H9 (cell line): ENCODE measurements around the gene ARL17B. TPM values are rescaled to one million over a fixed set of nuclear protein-coding genes. Genes with fewer than 3 reads are reported as not detected.
"Not testable (repeated sequence)": the region's sequence is repeated elsewhere in the genome, so short reads cannot be mapped to it uniquely, and the experiment has no call there.

ENCODE experiments used
- DNase-seq: peaks from one replicate; pipeline ENCODE4 v3.0.0-alpha.2; 2017
- H2AFZ ChIP-seq: one replicate; pipeline ENCODE4 v1.6.1; 2013; ENCODE audit warnings: mild to moderate bottlenecking, low read length, control low read depth, moderate library complexity
- H2AK5ac ChIP-seq: 2 replicates; pipeline ENCODE4 v1.6.1; 2013; ENCODE audit warnings: low read length, control low read depth, mixed read lengths; ENCODE audit not compliant: insufficient read length
- H2BK120ac ChIP-seq: one replicate; pipeline ENCODE4 v1.6.1; 2013; ENCODE audit warnings: low read depth, mild to moderate bottlenecking, low read length, control low read depth, inconsistent platforms; ENCODE audit not compliant: poor library complexity, severe bottlenecking
- H2BK12ac ChIP-seq: 2 replicates; pipeline ENCODE4 v1.6.1; 2013; ENCODE audit warnings: low read length, control low read depth, mixed read lengths, low read depth; ENCODE audit not compliant: insufficient read length
- H2BK15ac ChIP-seq: 2 replicates; pipeline ENCODE4 v1.6.1; 2013; ENCODE audit warnings: low read depth, low read length, control low read depth
- H2BK20ac ChIP-seq: one replicate; pipeline ENCODE4 v1.6.1; 2013; ENCODE audit warnings: low read depth, mild to moderate bottlenecking, low read length, control low read depth, inconsistent platforms; ENCODE audit not compliant: poor library complexity, severe bottlenecking
- H2BK5ac ChIP-seq: 2 replicates; pipeline ENCODE4 v1.6.1; 2013; ENCODE audit warnings: low read length, control low read depth, mixed read lengths; ENCODE audit not compliant: insufficient read length
- H3K14ac ChIP-seq: 2 replicates; pipeline ENCODE4 v1.6.1; 2013; ENCODE audit warnings: low read length, control low read depth; ENCODE audit not compliant: insufficient read depth
- H3K18ac ChIP-seq: 2 replicates; pipeline ENCODE4 v1.6.1; 2013; ENCODE audit warnings: low read depth, mild to moderate bottlenecking, mixed read lengths, low read length, control low read depth; ENCODE audit not compliant: insufficient read length
- H3K23ac ChIP-seq: 2 replicates; pipeline ENCODE4 v1.6.1; 2013; ENCODE audit warnings: low read length, control low read depth, mixed read lengths, low read depth; ENCODE audit not compliant: insufficient read length
- H3K23me2 ChIP-seq: 2 replicates; pipeline ENCODE4 v1.6.1; 2013; ENCODE audit warnings: low read depth, mild to moderate bottlenecking, mixed read lengths, low read length, control low read depth; ENCODE audit not compliant: insufficient read length, poor library complexity, severe bottlenecking
- H3K27ac ChIP-seq: 2 replicates; pipeline ENCODE4 v1.5.1; 2013; ENCODE audit warnings: low read length, control low read depth, mixed read lengths, low read depth; ENCODE audit not compliant: insufficient read length
- H3K27me3 ChIP-seq: 2 replicates; pipeline ENCODE4 v1.6.1; 2013; ENCODE audit warnings: low read length, control low read depth, inconsistent platforms; ENCODE audit not compliant: insufficient read depth
- H3K4ac ChIP-seq: 2 replicates; pipeline ENCODE4 v1.6.1; 2013; ENCODE audit warnings: low read depth, mild to moderate bottlenecking, control low read depth, inconsistent platforms, low read length, moderate library complexity
- H3K4me1 ChIP-seq: 2 replicates; pipeline ENCODE4 v1.6.1; 2013; ENCODE audit warnings: low read length, control low read depth, inconsistent platforms; ENCODE audit not compliant: insufficient read depth
- H3K4me2 ChIP-seq: 2 replicates; pipeline ENCODE4 v1.6.1; 2013; ENCODE audit warnings: low read length, control low read depth, mixed read lengths; ENCODE audit not compliant: insufficient read length, insufficient read depth
- H3K56ac ChIP-seq: 2 replicates; pipeline ENCODE4 v1.6.1; 2013; ENCODE audit warnings: low read depth, mild to moderate bottlenecking, mixed read lengths, low read length, control low read depth; ENCODE audit not compliant: insufficient read length
- H3K79me1 ChIP-seq: 2 replicates; pipeline ENCODE4 v1.6.1; 2013; ENCODE audit warnings: low read depth, mild to moderate bottlenecking, moderate library complexity, low read length, control low read depth, inconsistent platforms; ENCODE audit not compliant: insufficient read depth, poor library complexity, severe bottlenecking
- H3K79me2 ChIP-seq: 2 replicates; pipeline ENCODE4 v1.6.1; 2013; ENCODE audit warnings: low read length, control low read depth, inconsistent platforms; ENCODE audit not compliant: insufficient read depth
- H3K9ac ChIP-seq: 2 replicates; pipeline ENCODE4 v1.6.1; 2013; ENCODE audit warnings: low read length, control low read depth, mixed read lengths; ENCODE audit not compliant: insufficient read length; ENCODE audit errors: extremely low read depth
- H3K9me3 ChIP-seq: one replicate; pipeline ENCODE4 v1.6.1; 2013; ENCODE audit warnings: low read depth, low read length, inconsistent platforms; ENCODE audit not compliant: control insufficient read depth
- H3T11ph ChIP-seq: one replicate; pipeline ENCODE4 v1.6.1; 2013; ENCODE audit warnings: mild to moderate bottlenecking, low read length, control low read depth, inconsistent platforms
- H4K20me1 ChIP-seq: one replicate; pipeline ENCODE4 v1.6.1; 2013; ENCODE audit not compliant: control insufficient read depth, insufficient read length, insufficient read depth
- H4K5ac ChIP-seq: 2 replicates; pipeline ENCODE4 v1.6.1; 2013; ENCODE audit warnings: low read depth, mild to moderate bottlenecking, mixed read lengths, low read length, control low read depth; ENCODE audit not compliant: insufficient read length
- H4K8ac ChIP-seq: replicated peaks from 2 replicates; pipeline ENCODE4 v1.6.1; 2013; ENCODE audit warnings: low read length, control low read depth, mixed read lengths, low read depth; ENCODE audit not compliant: insufficient read length
- H4K91ac ChIP-seq: 2 replicates; pipeline ENCODE4 v1.6.1; 2013; ENCODE audit warnings: low read depth, mild to moderate bottlenecking, moderate library complexity, mixed read lengths, low read length, control low read depth; ENCODE audit not compliant: insufficient read length
- H3K27ac Mint-ChIP-seq, 3 experiments: 2 replicates in 2 of 3; 3 replicates in 1 of 3; pipeline ENCODE4 v1.8.0; 2020 to 2021; ENCODE audit warnings: mixed read lengths in 3 of 3, mild to moderate bottlenecking in 1 of 3, moderate library complexity in 1 of 3
- H3K27me3 Mint-ChIP-seq: 2 replicates; pipeline ENCODE4 v1.8.0; 2021; ENCODE audit warnings: low read depth, mild to moderate bottlenecking, moderate library complexity, mixed read lengths
- H3K36me3 Mint-ChIP-seq, 3 experiments: 2 replicates in 2 of 3; 3 replicates in 1 of 3; pipeline ENCODE4 v1.8.0; 2020 to 2021; ENCODE audit warnings: low read depth in 3 of 3, mixed read lengths in 3 of 3; ENCODE audit not compliant: insufficient read depth in 1 of 3
- H3K4me1 Mint-ChIP-seq, 2 experiments: 2 replicates each; pipeline ENCODE4 v1.8.0; 2020; ENCODE audit warnings: mixed read lengths in 2 of 2
- H3K4me3 Mint-ChIP-seq, 2 experiments: 2 replicates in 1 of 2; 3 replicates in 1 of 2; pipeline ENCODE4 v1.8.0; 2020 to 2021; ENCODE audit warnings: mild to moderate bottlenecking in 2 of 2, mixed read lengths in 2 of 2, moderate library complexity in 1 of 2
- H3K9me3 Mint-ChIP-seq, 2 experiments: 2 replicates in 1 of 2; 3 replicates in 1 of 2; pipeline ENCODE4 v1.8.0; 2020; ENCODE audit warnings: mild to moderate bottlenecking in 2 of 2, mixed read lengths in 2 of 2, moderate library complexity in 1 of 2
- WGBS: extraction: QIAGEN DNeasy Blood & Tissue Kit; methylation state at CpG from one replicate; pipeline ENCODE4 v1.1.7; 2013; ENCODE audit warnings: missing lambda C conversion rate, low lambda C conversion rate, mixed read lengths; ENCODE audit not compliant: insufficient read length; ENCODE audit errors: extremely low coverage; 5-methylcytosine and 5-hydroxymethylcytosine counted together
- total RNA-seq: library from RNA; stranded (reverse); gene quantifications from 2 replicates; pipeline ENCODE4 v1.2.1, GENCODE V29; 2021

The ARL17B gene
- total RNA-seq, 1 experiment from 2014 or later = 10.8 TPM

DNA sequence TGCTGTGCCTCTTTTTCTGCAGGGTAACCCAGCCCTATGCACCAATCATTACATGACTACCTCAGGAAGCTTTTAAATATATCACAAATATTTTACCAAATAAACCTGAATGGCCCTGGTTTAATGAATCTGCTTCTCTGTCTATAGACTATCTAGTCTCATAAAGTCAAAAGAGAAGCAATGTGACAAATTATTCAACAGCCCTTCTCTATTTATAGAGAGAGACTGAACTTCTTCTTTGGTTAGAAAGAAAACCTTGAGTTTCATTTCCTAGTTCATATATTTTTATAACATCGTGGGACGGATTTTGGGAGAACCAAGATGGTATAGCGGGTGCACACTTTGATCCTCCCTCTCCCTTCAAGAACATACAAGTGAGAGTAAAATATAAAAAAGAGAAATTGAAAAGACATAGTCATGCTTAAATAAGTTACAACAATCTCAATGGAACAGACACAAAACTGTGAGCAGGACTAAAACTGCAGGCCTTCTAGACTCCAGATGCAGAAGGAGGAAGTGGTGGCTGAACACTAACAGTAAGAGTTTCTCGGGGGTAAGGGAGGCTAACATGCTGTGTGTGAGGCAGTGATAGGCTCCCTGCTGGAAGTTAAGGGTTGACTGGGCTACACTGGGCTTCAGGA lies 70.5 kb downstream of the ARL17B start:
- WGBS = no CpG with 5 or more reads among the region's 4 CpGs
- H3K79me1 ChIP-seq, H3K4me1 ChIP-seq, H3K4me3 Mint-ChIP-seq, H2BK5ac ChIP-seq, H3K18ac ChIP-seq, H3K9ac ChIP-seq, H3K9me3 ChIP-seq, H2BK20ac ChIP-seq, H3T11ph ChIP-seq, H2BK120ac ChIP-seq, H3K36me3 Mint-ChIP-seq, H4K8ac ChIP-seq, H4K91ac ChIP-seq, H3K56ac ChIP-seq, H3K14ac ChIP-seq, H3K9me3 Mint-ChIP-seq, H4K5ac ChIP-seq, H3K4ac ChIP-seq, H3K4me2 ChIP-seq, H3K23ac ChIP-seq, H2AK5ac ChIP-seq, H2BK12ac ChIP-seq, H4K20me1 ChIP-seq, H3K27me3 Mint-ChIP-seq, H2AFZ ChIP-seq, H3K27ac ChIP-seq, H3K27me3 ChIP-seq, H2BK15ac ChIP-seq, H3K4me1 Mint-ChIP-seq, H3K23me2 ChIP-seq, H3K79me2 ChIP-seq: not testable (repeated sequence)
- H3K27ac Mint-ChIP-seq = peak overlapping the region in 2 of 3 experiments; percentile 3 to 43; a peak in 1 of 7 replicates
- peak; percentile 35 for DNase-seq

DNA sequence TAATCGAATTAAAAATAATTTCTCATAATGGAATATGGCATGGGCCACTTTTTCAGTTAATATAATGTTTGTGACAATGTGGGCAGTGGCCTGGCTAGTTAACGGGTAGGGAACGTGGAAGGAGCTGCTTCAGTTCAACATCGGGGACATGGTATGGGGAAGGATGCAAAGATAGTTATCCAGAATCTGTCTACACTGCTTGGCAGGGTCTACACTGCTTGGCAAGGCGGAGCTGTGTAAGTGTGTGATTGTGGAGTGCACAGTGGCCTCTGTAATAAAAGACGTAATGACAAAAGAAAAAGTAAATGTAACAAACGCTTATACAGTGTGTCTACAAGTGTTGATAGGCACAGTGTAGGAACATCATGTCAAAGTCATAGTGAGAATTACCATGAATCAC lies 74.0 kb downstream of the ARL17B start:
- not testable (repeated sequence) for H3K23ac ChIP-seq, H3K27me3 ChIP-seq, H3K14ac ChIP-seq, H3K4ac ChIP-seq, H4K8ac ChIP-seq, H3K9me3 Mint-ChIP-seq, H2AFZ ChIP-seq, H2BK120ac ChIP-seq, H3K36me3 Mint-ChIP-seq, H2BK5ac ChIP-seq, H3K27me3 Mint-ChIP-seq, H3K9ac ChIP-seq, H4K5ac ChIP-seq, H3K9me3 ChIP-seq, H3K27ac ChIP-seq, H3K79me2 ChIP-seq, H4K91ac ChIP-seq, H3K23me2 ChIP-seq, H2BK20ac ChIP-seq, H4K20me1 ChIP-seq, H3K18ac ChIP-seq, H3K56ac ChIP-seq, H3K27ac Mint-ChIP-seq, H3K4me1 ChIP-seq, H2BK12ac ChIP-seq, H3K4me3 Mint-ChIP-seq, H3K79me1 ChIP-seq, H2AK5ac ChIP-seq, H2BK15ac ChIP-seq, H3K4me2 ChIP-seq, H3T11ph ChIP-seq
- whole genome bisulfite sequencing = no CpG with 5 or more reads among the region's 7 CpGs
- H3K4me1 Mint-ChIP-seq = peaks cover 15 to 16% of the 10 kb centered on the region in 2 experiments
- peak; percentile 27 for DNase-seq
